Common myeloid progenitor, CD34-positive (primary cell): Measurements from ENCODE around the gene ATL1.

Experiments
- CTCF ChIA-PET: fragments of 350-600 bp; sonication (Branson Sonifier 250); formaldehyde crosslinking; loops from one replicate; lab custom pipeline; 2021; ENCODE audit warnings: antibody characterized with exemption; lab: Charles Lee
- POLR2A ChIA-PET: fragments of 350-600 bp; sonication (Branson Sonifier 250); formaldehyde crosslinking; loops from one replicate; lab custom pipeline; 2021; ENCODE audit warnings: antibody characterized with exemption; lab: Charles Lee
- DNase-seq, 3 donors: peaks; one replicate each; pipeline versions ENCODE4 v3.0.0 to v3.0.0-alpha.2; 2013
- H3K27ac ChIP-seq, 2 experiments: 1 replicate in 1 of 2; 2 replicates in 1 of 2; pipeline ENCODE4 v1.7.0; 2013; ENCODE audit warnings: inconsistent platforms in 2 of 2, low read length in 2 of 2, mild to moderate bottlenecking in 2 of 2, low read depth in 1 of 2, moderate library complexity in 1 of 2; ENCODE audit not compliant: severe bottlenecking in 2 of 2, insufficient read depth in 1 of 2, poor library complexity in 1 of 2
- H3K27me3 ChIP-seq, 5 experiments: replicated peaks in 2 of 5; 1 replicate in 3 of 5; 2 replicates in 2 of 5; pipeline versions ENCODE4 v1.6.1 to v1.7.0; 2013; ENCODE audit warnings: low read length in 4 of 5, mild to moderate bottlenecking in 2 of 5, moderate library complexity in 2 of 5, inconsistent platforms in 1 of 5; ENCODE audit not compliant: insufficient read depth in 5 of 5, control insufficient read depth in 4 of 5
- H3K36me3 ChIP-seq, 4 experiments: 1 replicate in 2 of 4; 2 replicates in 2 of 4; pipeline versions ENCODE4 v1.6.1 to v1.7.0; 2013; ENCODE audit warnings: low read length in 3 of 4, control low read depth in 1 of 4, mild to moderate bottlenecking in 1 of 4; ENCODE audit not compliant: control insufficient read depth in 4 of 4, insufficient read depth in 4 of 4
- H3K4me1 ChIP-seq, 4 experiments: 1 replicate in 3 of 4; 2 replicates in 1 of 4; pipeline versions ENCODE4 v1.6.1 to v1.7.1; 2013; ENCODE audit warnings: low read length in 3 of 4, mild to moderate bottlenecking in 3 of 4, control low read depth in 1 of 4, inconsistent platforms in 1 of 4, moderate library complexity in 1 of 4; ENCODE audit not compliant: control insufficient read depth in 4 of 4, insufficient read depth in 4 of 4; ENCODE audit errors: control extremely low read depth in 1 of 4
- H3K4me3 ChIP-seq, 7 experiments: 1 replicate in 4 of 7; 2 replicates in 3 of 7; pipeline versions ENCODE4 v1.5.1 to v1.7.0; 2013; ENCODE audit warnings: mild to moderate bottlenecking in 7 of 7, low read length in 6 of 7, moderate library complexity in 6 of 7, inconsistent platforms in 2 of 7, low read depth in 2 of 7, control low read depth in 1 of 7; ENCODE audit not compliant: insufficient read depth in 4 of 7, control insufficient read depth in 1 of 7; ENCODE audit errors: extremely low read depth in 1 of 7
- H3K9me3 ChIP-seq, 5 experiments: 1 replicate in 4 of 5; 2 replicates in 1 of 5; pipeline versions ENCODE4 v1.6.1 to v1.7.1; 2013; ENCODE audit warnings: low read length in 4 of 5, mild to moderate bottlenecking in 2 of 5, inconsistent platforms in 1 of 5, low read depth in 1 of 5, moderate library complexity in 1 of 5; ENCODE audit not compliant: control insufficient read depth in 4 of 5, insufficient read depth in 2 of 5; ENCODE audit errors: control extremely low read depth in 1 of 5
- WGBS: methylation state at CpG from one replicate; pipeline ENCODE4 v1.1.5; 2013; ENCODE audit not compliant: insufficient coverage; 5-methylcytosine and 5-hydroxymethylcytosine counted together

Gene ATL1

GRCh38 chr14:50667684-50667995 is 107.7 kb downstream of the ATL1 start:
- Histone ChIP-seq H3K27me3 (no peaks in the 10 kb centered on the region), H3K9me3 (no peaks in the 10 kb centered on the region), H3K27ac (peak overlapping the region; percentile 15 to 80), H3K36me3 (peaks cover 0 to 7% (median 0%) of the 10 kb centered on the region in 4 experiments), H3K4me1 (peaks cover 0 to 25% (median 20%) of the 10 kb centered on the region in 4 experiments), H3K4me3 (peak overlapping the region; percentile 78 to 94 (median 85))
- CTCF ChIA-PET = no interaction called here
- under 1% methylated on average over 24 of the region's 25 CpGs for WGBS
- POLR2A ChIA-PET = interaction anchor here (0.6 kb wide), 1 partner anchor 17 kb away, joined by 4 read pairs; no protein-coding TSS in a partner anchor
- DNase-seq = peak; percentile 15 to 51 (median 31)

- H3K9me3 ChIP-seq = no peaks in the 10 kb centered on the region
- CTCF ChIA-PET = no interaction called here
- peaks cover 0 to 7% (median 0%) of the 10 kb centered on the region in 4 experiments for H3K36me3 ChIP-seq
- H3K4me1 ChIP-seq = peaks cover 0 to 26% (median 20%) of the 10 kb centered on the region in 4 experiments
- H3K4me3 ChIP-seq = peak within 1 kb of the TSS; percentile 78 to 94 (median 85)
- POLR2A ChIA-PET = interaction anchor here (0.6 kb wide), 4 partner anchors 17 to 350 kb away, joined by 3 to 4 read pairs (median 4); partner anchors contain the start of gene ATL1
- H3K27ac ChIP-seq = peak within 1 kb of the TSS; percentile 61 to 80
- H3K27me3 ChIP-seq = no peaks in the 10 kb centered on the region
- peak; percentile 66 to 78 (median 69) for DNase-seq
- under 1% methylated on average over 80 of the region's 92 CpGs for WGBS
These were observed 108.3 kb downstream of the ATL1 start, which contains the start of gene SAV1 for GRCh38 chr14:50667996-50668825. Gene SAV1 (minus strand): TSS chr14:50668306. CDS start chr14:50667967, 339 bp downstream.

GRCh38 chr14:50668826-50669143 is 108.8 kb downstream of the ATL1 start:
- peak overlapping the region in 1 of 2 experiments; percentile 80 for H3K27ac ChIP-seq
- H3K4me1 ChIP-seq = peaks cover 2 to 30% (median 20%) of the 10 kb centered on the region in 4 experiments
- POLR2A ChIA-PET = interaction anchor here (0.6 kb wide), 3 partner anchors 109 to 350 kb away, joined by 3 to 4 read pairs (median 3); partner anchors contain the start of gene ATL1
- H3K27me3 ChIP-seq = no peaks in the 10 kb centered on the region
- peaks cover 0 to 6% (median 0%) of the 10 kb centered on the region in 4 experiments for H3K36me3 ChIP-seq
- no CpG with 5 or more reads among the region's 6 CpGs for WGBS
- no peak for DNase-seq
- peak overlapping the region; percentile 78 to 94 (median 85) for H3K4me3 ChIP-seq
- no peaks in the 10 kb centered on the region for H3K9me3 ChIP-seq
- CTCF ChIA-PET = no interaction called here

GRCh38 chr14:50669441-50669986 is 109.6 kb downstream of the ATL1 start:
- DNase-seq = no peak
- Histone ChIP-seq H3K27me3 (no peaks in the 10 kb centered on the region), H3K4me3 (peak overlapping the region in 1 of 7 experiments; percentile 19), H3K9me3 (no peaks in the 10 kb centered on the region), H3K27ac (no peak overlapping the region), H3K36me3 (peaks cover 0 to 4% (median 0%) of the 10 kb centered on the region in 4 experiments), H3K4me1 (peaks cover 2 to 30% (median 20%) of the 10 kb centered on the region in 4 experiments)
- WGBS = 97% methylated on average over 4 of the region's 4 CpGs
- POLR2A ChIA-PET = no interaction called here
- CTCF ChIA-PET = no interaction called here

- ChIA-PET POLR2A (interaction anchor here (0.6 kb wide), 1 partner anchor 551 kb away, joined by 3 read pairs; no protein-coding TSS in a partner anchor), CTCF (no interaction called here)
- Histone ChIP-seq H3K4me3 (no peak overlapping the region), H3K36me3 (no peaks in the 10 kb centered on the region), H3K27ac (no peak overlapping the region), H3K9me3 (no peaks in the 10 kb centered on the region), H3K27me3 (no peaks in the 10 kb centered on the region), H3K4me1 (peaks cover 2 to 30% (median 20%) of the 10 kb centered on the region in 4 experiments)
- 97% methylated on average over 9 of the region's 10 CpGs for WGBS
- DNase-seq = no peak
These were observed 110.4 kb downstream of the ATL1 start for GRCh38 chr14:50670196-50670865.

GRCh38 chr14:50670866-50671256 is 110.9 kb downstream of the ATL1 start:
- ChIA-PET CTCF (no interaction called here), POLR2A (no interaction called here)
- Histone ChIP-seq H3K9me3 (no peaks in the 10 kb centered on the region), H3K4me1 (peaks cover 2 to 30% (median 17%) of the 10 kb centered on the region in 4 experiments), H3K4me3 (no peak overlapping the region), H3K27me3 (no peaks in the 10 kb centered on the region), H3K36me3 (no peaks in the 10 kb centered on the region), H3K27ac (no peak overlapping the region)
- 94% methylated on average over 4 of the region's 6 CpGs for WGBS
- DNase-seq = no peak
